Stimulated activated CD8-positive, alpha-beta memory T cell treated with anti-CD3 and anti-CD28 coated beads, Interleukin-15, amount 100 ng/mL, for 48 hours (primary cell): ENCODE measurements around the gene CCDC194.

ENCODE experiments used
- DNase-seq, 2 donors: peaks; one replicate each; pipeline ENCODE4 v3.0.0-alpha.2; 2020; ENCODE audit warnings: low read depth in 2 of 2

CCDC194 gene

GRCh38 chr19:17405250-17406045, 11.5 kb upstream of the CCDC194 start, which contains the start of gene BST2:
Gene BST2, minus strand, starts transcription at chr19:17405630. Its CDS starts 55 bp downstream, at chr19:17405575.
- no peak for DNase-seq

GRCh38 chr19:17404621-17405249, 10.7 kb upstream of the CCDC194 start:
- no peak for DNase-seq

- no peak for DNase-seq
Measured at GRCh38 chr19:17404015-17404414, 10.0 kb upstream of the CCDC194 start.

DNA sequence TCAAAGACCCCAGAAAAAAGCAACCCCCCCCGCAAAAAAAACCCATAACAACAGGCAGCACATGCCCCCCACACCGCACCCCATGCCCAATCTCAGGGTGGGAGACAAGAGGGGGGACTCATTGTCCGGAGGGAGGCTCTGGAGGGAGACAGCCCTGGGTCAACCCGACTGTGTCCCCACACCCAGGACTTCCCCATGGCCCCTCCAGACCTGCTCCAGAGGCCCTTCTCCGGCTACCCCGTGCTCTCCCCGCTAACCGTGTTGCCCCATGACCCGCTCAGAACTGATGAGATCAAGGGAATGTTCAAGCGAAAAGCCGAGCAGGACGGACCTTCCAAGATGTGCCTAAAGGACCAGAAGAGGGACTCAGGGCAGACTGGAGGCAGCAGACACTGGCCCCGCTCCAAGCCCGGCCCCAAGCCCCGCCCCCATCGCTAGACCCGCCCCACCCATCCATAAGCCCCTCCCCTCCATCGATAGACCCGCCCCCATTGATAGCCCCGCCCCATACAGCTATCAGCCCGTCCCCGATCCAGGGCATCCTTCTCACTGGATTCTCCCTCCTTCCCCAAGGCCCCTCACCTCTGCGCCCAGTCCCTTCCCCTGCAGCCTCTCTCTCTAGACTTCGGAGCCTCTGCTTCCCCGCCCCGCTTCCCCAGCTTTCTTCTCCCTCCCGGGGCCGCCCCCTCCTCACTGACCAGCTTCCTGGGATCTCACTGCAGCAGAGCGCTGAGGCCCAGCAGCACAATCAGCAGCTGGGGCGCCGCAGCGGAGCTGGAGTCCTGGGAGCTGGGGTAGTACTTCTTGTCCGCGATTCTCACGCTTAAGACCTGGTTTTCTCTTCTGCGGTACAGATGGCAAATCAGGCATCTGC, 9.2 kb upstream of the CCDC194 start:
- DNase-seq = no peak

DNA sequence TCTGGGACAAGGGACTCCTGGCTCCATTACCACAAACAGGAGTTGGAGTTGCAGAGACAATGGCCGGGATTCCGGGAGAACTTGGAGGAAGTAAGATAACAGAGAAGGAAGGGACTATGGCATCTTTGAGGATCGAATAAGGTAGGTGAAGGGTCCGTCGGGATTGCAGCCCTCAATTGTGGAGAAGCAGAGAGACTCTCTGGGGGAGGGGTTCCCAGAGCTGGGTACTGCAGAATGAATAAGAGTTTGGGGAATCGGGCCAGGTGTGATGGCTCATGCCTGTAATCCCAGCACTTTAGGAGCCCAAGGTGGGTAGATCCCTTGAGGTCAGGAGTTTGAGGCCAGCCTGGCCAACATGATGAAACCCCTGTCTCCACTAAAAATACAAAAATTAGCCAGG, 7.6 kb upstream of the CCDC194 start:
- DNase-seq = no peak

- no peak for DNase-seq
Measured at GRCh38 chr19:17398902-17399527, 5.0 kb upstream of the CCDC194 start.

DNA sequence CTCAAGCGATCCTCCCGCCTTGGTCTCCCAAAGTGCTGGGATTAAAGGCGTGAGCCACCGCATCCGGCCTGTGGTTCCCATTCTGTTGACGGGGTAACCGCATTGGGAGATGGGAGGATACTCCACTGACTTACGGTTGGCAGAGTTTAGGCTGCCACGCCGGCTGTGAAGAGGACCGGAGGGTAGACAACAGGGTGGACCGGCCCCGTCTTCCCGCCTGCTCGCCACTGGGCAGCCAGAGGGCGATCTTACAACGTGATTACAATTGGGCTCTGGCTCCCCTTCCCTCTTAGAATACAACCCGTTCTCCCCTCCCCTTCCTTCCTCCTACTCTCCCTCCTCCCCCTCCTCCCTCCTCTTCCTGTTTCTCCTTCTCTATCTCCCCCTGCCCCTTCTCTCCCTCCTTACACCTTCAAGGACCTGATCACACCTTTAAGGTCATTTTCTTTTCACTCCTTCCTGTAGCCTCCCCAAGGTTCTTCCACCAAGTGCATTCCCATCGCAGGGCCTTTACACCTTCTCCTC, 957 bp upstream of the CCDC194 start:
- DNase-seq = peak in 1 of 2 donors; percentile 57

GRCh38 chr19:17393002-17393401, 994 bp downstream of the CCDC194 start:
- no peak for DNase-seq

DNA sequence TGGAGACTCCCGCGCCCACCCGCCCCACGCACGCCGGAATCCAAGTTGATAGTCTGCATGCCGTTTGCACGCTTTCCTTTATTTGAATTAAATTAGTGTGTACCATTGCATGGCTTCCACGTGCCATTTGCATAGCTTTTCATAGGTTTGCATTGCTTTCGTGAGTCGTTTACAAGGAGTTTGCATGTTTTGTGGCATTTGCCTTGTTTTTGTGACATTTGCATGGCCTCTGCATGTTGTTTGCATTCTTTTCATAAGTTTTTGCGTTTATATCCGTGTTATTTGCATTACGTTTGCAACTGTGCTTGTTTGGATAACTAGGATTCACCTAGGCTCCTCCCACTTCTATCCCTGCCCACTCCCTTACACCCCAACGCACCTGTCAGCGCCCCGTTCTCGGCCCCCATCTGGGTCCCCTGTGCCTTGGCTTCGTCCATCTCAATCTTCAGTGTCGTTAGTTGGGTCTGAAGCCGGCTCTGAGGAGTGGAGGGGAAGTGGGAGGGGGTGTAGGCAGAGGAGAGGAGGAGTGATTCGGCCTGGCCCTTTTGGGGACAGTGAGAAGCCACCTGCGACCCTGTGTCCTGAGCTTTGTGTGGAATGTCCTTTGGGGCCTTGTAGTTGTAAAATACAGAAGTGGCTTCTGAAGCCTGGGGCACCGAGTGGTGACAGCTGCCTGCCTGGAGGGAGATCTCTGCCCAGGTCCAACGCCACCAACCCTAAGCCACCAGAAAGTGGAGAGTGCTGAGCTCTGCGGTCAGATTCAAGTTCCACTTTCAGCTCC, 2.4 kb downstream of the CCDC194 start:
- DNase-seq = no peak

DNA sequence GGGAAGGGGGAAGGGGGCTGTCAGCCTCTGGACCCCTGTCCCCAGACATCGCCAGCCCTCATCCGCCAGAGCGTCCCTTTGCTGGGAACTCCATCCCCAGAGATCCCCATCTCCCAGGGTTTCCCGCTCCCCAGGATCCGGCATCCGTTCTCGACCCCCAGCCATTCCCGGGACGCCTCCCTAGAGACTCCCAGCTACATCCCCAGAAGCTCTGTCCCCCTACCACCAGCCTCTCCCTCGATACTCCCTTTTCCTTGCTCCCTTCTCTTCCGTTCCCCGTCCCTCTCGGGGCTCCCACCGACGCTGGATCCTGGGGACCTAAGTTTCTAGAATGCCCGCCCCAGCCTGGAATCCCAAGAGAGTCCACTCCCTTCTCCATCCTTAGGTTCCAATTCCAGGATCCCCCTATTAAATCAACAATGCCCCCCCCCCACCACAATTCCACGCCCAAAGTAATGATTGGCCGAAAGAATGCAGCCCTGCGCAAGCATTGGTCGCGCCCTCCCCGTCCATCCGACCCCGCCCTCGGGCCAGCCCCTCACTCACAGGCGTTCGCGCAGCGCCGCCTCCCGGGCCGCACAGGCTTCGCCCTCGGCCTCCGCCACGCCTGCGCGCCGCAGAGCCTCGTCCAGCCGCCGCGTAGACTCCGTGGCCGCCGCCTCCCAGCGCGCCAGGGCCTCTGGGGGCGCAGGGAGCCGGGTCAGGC, 3.2 kb downstream of the CCDC194 start:
- peak; percentile 87 for DNase-seq

GRCh38 chr19:17389957-17390664, 3.9 kb downstream of the CCDC194 start:
- no peak for DNase-seq

- DNase-seq = no peak
Measured at GRCh38 chr19:17389288-17389687, 4.7 kb downstream of the CCDC194 start.

DNA sequence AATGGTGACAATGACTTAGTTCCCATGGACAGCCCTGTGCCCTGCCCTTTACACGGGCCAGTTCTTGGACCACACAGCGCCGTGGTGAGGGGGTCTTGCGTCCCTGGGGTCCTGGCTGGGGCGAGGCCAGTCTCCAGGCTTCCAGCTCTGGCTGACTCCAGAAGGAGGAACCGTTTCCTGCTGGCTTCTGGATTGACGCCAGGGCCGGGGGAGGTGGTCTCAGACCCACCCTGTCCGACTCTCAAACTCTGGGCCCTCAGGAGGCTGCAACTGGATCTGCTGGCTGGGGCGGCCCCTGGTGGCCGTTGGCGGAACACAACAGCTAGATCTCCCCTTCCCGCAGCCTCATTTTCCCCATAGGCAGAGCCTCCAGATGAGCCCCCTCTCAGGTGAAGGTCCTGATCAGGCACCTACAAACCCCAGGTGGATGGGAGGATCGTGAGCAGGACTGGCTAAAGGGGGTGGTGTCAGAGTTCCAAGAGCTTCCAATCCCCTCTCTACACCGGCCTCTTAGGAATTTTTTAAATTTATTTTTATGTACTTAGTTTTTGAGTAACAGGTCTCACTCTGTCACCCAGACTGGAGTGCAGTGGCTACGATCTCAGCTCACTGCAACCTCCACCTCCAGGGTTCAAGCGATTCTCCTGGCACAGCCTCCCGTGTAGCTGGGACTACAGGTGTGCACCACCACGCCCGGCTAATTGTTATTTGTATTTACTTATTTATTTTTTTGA, 8.0 kb downstream of the CCDC194 start:
- DNase-seq = no peak

DNA sequence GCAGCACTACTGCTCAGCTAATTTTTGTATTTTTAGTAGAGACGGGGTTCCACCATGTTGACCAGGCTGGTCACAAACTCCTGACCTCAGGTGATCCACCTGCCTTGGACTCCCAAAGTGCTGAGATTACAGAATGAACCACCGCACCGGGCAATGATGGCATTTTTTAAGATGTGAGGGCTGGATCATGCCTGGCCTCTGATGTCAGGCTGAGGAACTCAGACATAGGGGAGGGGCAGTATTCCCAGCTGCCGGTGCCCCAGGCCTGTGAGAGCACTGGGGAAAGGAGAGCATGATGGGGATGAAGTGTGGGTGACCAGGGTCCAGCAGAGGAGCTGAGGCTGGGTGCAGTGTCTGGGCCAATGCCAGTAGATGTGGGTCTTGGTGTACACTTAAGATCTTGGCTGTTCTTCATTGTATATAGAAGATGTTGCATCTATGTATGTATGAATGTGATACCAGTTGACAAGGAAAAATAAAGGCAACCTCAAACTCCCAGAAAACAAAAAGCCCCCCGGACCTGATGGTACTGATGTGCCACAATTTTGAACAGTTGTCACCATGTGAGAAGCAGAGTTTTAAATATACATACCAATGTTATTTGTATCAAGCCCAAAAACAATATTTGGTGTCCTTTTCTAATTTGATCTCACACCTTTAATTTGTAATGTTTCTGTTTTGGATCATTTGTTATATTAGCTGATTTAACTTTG, 13.4 kb downstream of the CCDC194 start:
- DNase-seq = no peak

- no peak for DNase-seq
Measured at GRCh38 chr19:17379221-17379631, 14.8 kb downstream of the CCDC194 start.

DNA sequence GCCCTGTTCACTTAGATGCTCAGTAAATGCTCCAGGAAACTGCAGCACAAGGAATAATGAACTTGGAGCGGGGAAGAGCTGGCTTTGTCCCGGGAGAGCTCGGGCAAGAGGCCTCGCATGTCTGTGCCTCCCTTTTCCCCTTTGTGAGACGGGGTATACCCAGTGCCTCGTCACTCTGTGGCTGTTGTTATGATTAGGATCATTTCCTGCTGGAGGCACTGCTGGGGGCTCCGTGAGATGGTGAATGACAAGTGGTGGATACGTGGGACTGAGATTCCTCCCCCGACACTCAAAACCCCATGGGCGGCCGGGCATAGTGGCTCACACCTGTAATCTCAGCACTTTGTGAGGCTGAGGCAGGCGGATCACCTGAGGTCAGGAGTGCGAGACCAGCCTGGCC, 15.7 kb downstream of the CCDC194 start:
- DNase-seq = no peak

DNA sequence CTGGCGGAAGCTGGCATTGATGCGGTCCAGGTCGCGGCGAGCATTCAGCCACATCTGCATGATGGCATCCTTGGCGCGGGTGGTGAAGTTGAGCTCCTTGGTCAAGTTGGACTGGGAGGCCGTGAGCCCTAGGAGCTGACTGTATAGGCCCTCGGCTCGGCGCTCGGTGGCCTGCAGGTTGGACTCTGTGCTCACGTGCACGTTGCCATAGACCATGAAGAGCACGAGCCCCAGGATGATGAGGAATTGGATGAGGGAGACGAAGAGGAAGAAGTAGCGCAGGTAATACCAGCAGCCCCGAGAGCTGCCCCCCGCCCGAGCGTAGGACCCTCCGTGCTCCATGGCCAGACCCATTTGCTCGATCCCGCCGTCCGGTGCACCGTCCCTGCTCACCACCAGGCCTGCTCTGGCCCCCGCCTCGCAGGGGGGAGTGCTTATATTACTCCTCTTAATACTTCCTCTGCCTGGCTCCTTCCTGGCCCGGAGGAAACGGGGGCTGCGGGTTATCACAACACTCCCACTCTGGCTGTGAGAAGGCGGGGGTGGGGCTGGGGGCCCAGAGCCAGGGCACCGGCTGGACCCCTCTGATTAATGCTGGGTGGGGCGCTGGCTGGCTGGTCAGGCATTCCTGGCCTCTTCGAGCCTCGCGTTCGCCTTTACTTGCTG, 16.9 kb downstream of the CCDC194 start, which contains the start of gene PLVAP:
Gene PLVAP, minus strand, starts transcription at position 408 of the 666 bp plus-strand sequence. Its CDS starts 54 bp downstream, at position 354.
- no peak for DNase-seq
